Measurements from ENCODE around the gene ZNF32.

The ZNF32 gene, protein sequence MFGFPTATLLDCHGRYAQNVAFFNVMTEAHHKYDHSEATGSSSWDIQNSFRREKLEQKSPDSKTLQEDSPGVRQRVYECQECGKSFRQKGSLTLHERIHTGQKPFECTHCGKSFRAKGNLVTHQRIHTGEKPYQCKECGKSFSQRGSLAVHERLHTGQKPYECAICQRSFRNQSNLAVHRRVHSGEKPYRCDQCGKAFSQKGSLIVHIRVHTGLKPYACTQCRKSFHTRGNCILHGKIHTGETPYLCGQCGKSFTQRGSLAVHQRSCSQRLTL

GRCh38 chr10:43648398-43649184 is at the start of gene ZNF32:
Gene ZNF32 (minus strand): TSS chr10:43648881. CDS start chr10:43646133, 2,748 bp downstream.
- peak; percentile 97 for DNase-seq (ENCODE audit: low spot score)

DNA sequence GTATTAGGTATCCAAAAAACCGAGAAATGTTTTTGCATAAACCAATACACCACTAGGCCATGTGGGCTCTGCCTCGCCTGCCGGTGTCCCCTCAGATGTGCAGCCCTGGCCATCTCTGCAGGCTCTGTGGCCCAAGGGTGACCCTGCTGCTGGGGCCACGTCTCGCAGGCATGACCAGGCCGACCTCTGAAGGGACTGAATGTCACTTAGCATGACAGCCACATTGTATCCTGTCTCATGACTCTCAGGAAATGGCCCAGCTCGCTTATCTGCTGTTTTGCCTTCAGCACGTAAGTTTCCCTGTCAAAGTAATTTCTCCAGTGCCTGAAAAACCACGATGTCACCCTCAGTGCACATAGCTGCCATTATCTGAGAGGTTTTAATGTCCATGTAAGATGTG is 49.5 kb upstream of the ZNF32 start:
- no peak for DNase-seq (ENCODE audit: low spot score)

GRCh38 chr10:43696909-43697483 is 48.3 kb upstream of the ZNF32 start:
- no peak for DNase-seq (ENCODE audit: low spot score)

GRCh38 chr10:43695730-43696129 is 47.0 kb upstream of the ZNF32 start:
- DNase-seq (ENCODE audit: low spot score): no peak

- DNase-seq (ENCODE audit: low spot score): no peak
Observed at GRCh38 chr10:43695321-43695720, 46.6 kb upstream of the ZNF32 start.

- no peak for DNase-seq (ENCODE audit: low spot score)
Observed at GRCh38 chr10:43694526-43694925, 45.8 kb upstream of the ZNF32 start.

DNA sequence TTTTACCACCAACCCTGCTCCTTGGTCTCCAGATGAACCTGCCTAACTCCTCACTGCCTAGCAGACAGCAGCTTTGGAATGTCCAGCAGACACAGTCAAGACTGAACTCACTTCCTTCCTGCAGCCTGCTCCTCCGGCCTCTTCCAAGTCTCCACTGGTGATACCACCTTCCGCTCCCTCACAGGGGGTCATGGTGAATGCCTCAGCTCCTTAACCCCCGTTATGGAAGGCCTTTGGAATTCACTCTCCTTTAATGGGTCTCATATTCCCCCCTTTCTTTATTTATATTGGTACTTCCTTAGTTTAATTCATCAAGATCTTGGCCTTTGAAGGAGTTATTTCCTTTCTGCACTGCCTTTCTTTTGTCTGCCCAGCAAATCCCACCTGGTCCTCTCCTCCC is 44.9 kb upstream of the ZNF32 start:
- no peak for DNase-seq (ENCODE audit: low spot score)

GRCh38 chr10:43692051-43692825 is 43.6 kb upstream of the ZNF32 start:
- DNase-seq (ENCODE audit: low spot score): peak; percentile 82

- DNase-seq (ENCODE audit: low spot score): peak; percentile 69
Observed at GRCh38 chr10:43691485-43691884, 42.8 kb upstream of the ZNF32 start.

DNA sequence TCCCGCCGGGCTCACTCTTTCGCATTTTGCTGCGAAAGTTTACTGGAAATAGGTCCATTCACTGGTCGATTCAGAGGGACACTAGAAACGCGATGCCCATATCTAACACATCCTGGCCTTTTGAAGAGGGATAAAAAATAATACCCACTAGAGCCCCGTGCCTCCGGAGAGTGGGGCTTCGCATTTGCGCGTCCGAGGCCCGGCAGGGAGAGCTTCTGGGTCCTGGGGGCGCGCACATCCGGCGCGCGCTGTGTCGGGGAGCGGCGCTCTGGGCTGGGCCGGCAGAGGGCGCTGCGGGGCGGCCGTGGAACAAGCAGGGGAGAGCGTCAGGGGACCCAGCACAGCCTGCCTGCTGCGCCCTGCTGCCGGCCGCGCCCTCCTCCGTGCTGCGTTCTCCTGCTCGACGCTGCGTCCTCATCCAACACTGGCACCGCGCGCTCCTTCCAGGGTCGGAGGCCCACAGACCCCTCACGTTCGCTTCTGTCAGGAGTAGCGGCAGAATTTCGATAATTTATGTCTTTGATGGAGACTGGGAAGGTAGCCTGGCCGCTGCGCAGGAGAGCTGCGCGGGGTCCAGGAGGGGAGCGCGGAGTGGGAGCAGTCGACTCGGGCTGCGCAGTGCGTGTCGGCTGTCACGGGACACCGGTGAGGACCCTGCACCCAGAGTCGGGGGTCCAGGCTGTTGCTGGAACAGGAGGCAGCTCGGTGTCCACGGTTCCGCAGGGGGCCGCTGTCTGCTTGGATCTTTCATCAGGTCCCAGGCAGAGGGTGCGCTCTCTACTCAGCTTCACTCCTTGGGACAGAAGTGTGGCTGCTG is 41.5 kb upstream of the ZNF32 start:
- DNase-seq (ENCODE audit: low spot score): peak; percentile 95

DNA sequence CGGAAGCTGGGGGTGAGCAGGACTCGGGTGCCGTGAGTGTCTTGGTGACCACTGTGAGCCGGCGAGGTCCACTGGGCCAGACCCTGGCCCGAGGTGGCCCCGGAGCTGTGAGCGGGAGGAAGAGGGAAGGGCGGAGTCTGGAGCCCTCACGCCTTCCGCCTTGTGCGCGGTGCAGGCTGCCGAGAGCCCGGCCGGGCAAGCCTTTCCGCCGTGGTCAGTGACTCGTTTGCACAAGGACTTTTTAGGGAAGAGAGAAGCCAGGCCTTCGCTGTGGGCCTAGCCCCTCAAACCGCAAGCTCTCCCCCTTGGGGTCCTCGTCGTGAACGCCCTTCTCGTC is 40.9 kb upstream of the ZNF32 start:
- DNase-seq (ENCODE audit: low spot score): peak; percentile 59

- DNase-seq (ENCODE audit: low spot score): no peak
Observed at GRCh38 chr10:43689007-43689491, 40.4 kb upstream of the ZNF32 start.

DNA sequence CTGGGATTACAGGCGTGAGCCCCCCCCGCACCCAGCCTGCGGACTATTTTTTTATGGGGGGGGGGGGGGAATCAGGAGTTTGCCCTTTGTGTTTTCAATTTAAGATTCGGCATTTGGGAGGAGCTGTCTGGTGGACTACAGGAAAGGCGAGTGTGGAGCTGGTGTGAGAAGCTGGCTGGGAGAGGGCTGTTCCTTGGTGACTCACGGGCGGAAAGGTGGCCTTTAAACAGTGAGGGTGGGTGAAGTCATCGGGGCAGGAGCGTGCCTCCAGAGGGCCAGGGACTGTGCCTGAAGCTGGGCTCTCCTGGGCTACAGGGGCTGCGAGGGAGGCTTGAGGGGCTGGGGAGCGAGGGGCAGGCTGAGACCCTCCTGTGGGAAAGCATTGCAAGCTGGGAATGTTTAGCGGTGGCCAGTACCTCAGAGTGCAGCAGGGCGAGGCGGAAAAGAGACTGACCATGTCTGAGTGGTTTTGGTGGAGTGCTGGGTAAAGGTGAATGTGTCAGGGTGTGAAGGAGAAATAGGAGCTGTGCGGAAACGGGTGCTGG is 39.7 kb upstream of the ZNF32 start:
- DNase-seq (ENCODE audit: low spot score): no peak

- DNase-seq (ENCODE audit: low spot score): no peak
Observed at GRCh38 chr10:43687373-43687772, 38.7 kb upstream of the ZNF32 start.

- no peak for DNase-seq (ENCODE audit: low spot score)
Observed at GRCh38 chr10:43686414-43686813, 37.7 kb upstream of the ZNF32 start.

- no peak for DNase-seq (ENCODE audit: low spot score)
Observed at GRCh38 chr10:43685744-43686143, 37.1 kb upstream of the ZNF32 start.

- no peak for DNase-seq (ENCODE audit: low spot score)
Observed at GRCh38 chr10:43684292-43684559, 35.5 kb upstream of the ZNF32 start.

DNA sequence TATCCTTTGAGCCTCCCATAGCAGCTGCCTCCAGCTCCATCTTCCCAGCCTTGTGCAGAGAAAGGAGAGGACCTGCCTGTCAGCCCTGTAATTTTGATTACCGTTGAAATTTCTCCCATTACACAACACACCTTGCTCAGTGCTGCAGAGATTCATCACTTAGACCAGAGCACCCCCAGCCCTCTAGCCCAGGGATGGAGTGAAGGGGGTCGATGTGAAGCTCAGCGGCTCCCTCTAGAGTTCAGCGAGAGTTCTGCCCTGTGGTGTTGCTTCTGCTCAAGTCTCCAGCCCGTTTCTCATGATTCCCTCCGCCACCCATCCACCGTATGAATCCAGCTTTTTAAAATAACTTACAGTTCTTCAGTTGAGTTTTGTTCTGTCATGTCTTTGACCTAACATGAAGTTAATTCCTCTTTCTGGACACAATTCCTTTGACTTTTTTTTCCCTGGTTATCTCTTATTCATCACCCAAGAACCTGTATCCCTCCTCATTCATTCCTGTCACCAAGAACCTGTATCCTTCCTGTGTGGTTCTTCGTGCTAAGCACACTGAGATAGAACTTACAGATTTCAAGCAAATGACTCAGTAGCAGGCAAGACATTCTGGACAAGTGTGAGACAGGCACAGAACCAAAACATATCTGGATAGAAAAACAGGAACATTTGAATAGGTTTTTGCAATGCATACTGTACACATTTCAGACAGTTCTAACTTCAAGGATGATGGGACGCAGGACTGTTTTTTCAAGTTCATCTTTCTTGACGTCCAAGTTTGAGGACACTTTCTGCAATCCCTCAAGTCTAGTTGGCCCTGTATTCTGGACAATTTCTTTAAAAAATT is 35.0 kb upstream of the ZNF32 start:
- DNase-seq (ENCODE audit: low spot score): peak; percentile 30

GRCh38 chr10:43682956-43683355 is 34.3 kb upstream of the ZNF32 start:
- DNase-seq (ENCODE audit: low spot score): peak; percentile 45

DNA sequence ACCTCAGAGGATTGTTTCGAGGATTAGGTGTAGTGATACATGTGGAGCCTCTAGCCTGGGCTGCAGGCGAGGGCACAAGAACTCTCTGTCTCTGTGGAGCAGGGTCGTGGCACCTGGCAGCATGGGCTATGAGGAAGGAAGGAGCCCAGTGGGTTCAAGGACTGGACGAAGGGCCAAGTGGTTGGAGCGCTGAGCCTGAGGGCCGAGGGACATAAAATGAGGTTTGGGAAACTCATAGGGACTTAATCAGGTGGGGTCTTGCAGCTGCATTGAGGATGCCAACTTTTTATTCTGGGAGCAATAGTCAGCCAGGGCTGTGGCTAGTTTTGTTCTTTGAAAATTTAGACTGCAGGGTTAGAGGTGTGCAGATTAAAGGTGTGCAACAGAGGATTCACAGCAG is 33.0 kb upstream of the ZNF32 start:
- no peak for DNase-seq (ENCODE audit: low spot score)

GRCh38 chr10:43681220-43681619 is 32.5 kb upstream of the ZNF32 start:
- DNase-seq (ENCODE audit: low spot score): no peak
